SK-N-SH treated with all-trans-retinoic acid at 6 μM for 48 hours (cell line): ENCODE data around the gene PRDM15.

Source experiments
- ATAC-seq: fragments of 200-7000 bp; cut with Tn5 transposase; 3 replicates; pipeline ENCODE4 v1.9.1; 2020; ENCODE audit warnings: mild to moderate bottlenecking, moderate library complexity
- ARNTL ChIP-seq: fragments of 450-650 bp; formaldehyde crosslinking; IDR thresholded peaks from 2 replicates; pipeline ENCODE4 v1.5.0; 2020; ENCODE audit warnings: low read depth, mild to moderate bottlenecking, moderate library complexity, borderline replicate concordance
- BACH2 ChIP-seq: fragments of 250-450 bp; sonication (Bioruptor Pico); IDR thresholded peaks from 2 replicates; pipeline ENCODE4 v1.9.0; 2021; ENCODE audit warnings: mild to moderate bottlenecking, borderline replicate concordance
- CSDC2 ChIP-seq: fragments of 250-450 bp; sonication (Bioruptor Pico); IDR thresholded peaks from 2 replicates; pipeline ENCODE4 v1.5.0; 2020; ENCODE audit warnings: mild to moderate bottlenecking, moderate library complexity
- ISL1 ChIP-seq: fragments of 250-450 bp; sonication (Bioruptor Pico); IDR thresholded peaks from 2 replicates; pipeline ENCODE4 v2.1.2; 2022; ENCODE audit warnings: mild to moderate bottlenecking, moderate library complexity
- OSR1 ChIP-seq: fragments of 250-450 bp; sonication (Bioruptor Pico); IDR thresholded peaks from 2 replicates; pipeline ENCODE4 v1.8.0; 2022; ENCODE audit warnings: moderate library complexity, mild to moderate bottlenecking, inconsistent platforms
- PPARA ChIP-seq: fragments of 250-450 bp; sonication (Bioruptor Pico); IDR thresholded peaks from 2 replicates; pipeline ENCODE4 v1.5.0; 2020; ENCODE audit warnings: mild to moderate bottlenecking, borderline replicate concordance
- RARB ChIP-seq: fragments of 250-450 bp; sonication (Bioruptor Pico); IDR thresholded peaks from 2 replicates; pipeline ENCODE4 v1.8.0; 2021; ENCODE audit warnings: mild to moderate bottlenecking, moderate library complexity
- SNAI2 ChIP-seq: fragments of 250-450 bp; sonication (Bioruptor Pico); IDR thresholded peaks from 2 replicates; pipeline ENCODE4 v1.5.0; 2020; ENCODE audit warnings: mild to moderate bottlenecking, moderate library complexity
- TCF4 ChIP-seq: fragments of 250-450 bp; sonication (Bioruptor Pico); IDR thresholded peaks from 2 replicates; pipeline ENCODE4 v1.8.0; 2021; ENCODE audit warnings: mild to moderate bottlenecking, moderate library complexity, borderline replicate concordance
- TOX ChIP-seq: fragments of 250-450 bp; sonication (Bioruptor Pico); IDR thresholded peaks from 2 replicates; pipeline ENCODE4 v1.8.0; 2021; ENCODE audit warnings: mild to moderate bottlenecking, moderate library complexity, borderline replicate concordance
- ZC3H10 ChIP-seq: fragments of 250-450 bp; sonication (Bioruptor Pico); IDR thresholded peaks from 2 replicates; pipeline ENCODE4 v1.5.1; 2021; ENCODE audit warnings: mild to moderate bottlenecking, moderate library complexity
- ZFP3 ChIP-seq: fragments of 250-450 bp; sonication (Bioruptor Pico); IDR thresholded peaks from 2 replicates; pipeline ENCODE4 v1.5.0; 2020; ENCODE audit warnings: mild to moderate bottlenecking, moderate library complexity
- ZFP30 ChIP-seq: fragments of 450-650 bp; formaldehyde crosslinking; IDR thresholded peaks from 2 replicates; pipeline ENCODE4 v1.5.0; 2022; ENCODE audit warnings: mild to moderate bottlenecking, moderate library complexity
- ZNF565 ChIP-seq: fragments of 450-650 bp; formaldehyde crosslinking; conservative IDR thresholded peaks from 2 replicates; pipeline ENCODE4 v1.5.0; 2020; ENCODE audit warnings: low read depth, mild to moderate bottlenecking, moderate library complexity
- ZNF8 ChIP-seq: fragments of 450-650 bp; formaldehyde crosslinking; IDR thresholded peaks from 2 replicates; pipeline ENCODE4 v1.5.0; 2020; ENCODE audit warnings: mild to moderate bottlenecking, moderate library complexity
- TF ChIP-seq, protein P1 (sequence below): fragments of 250-450 bp; sonication (Bioruptor Pico); IDR thresholded peaks from 2 replicates; pipeline ENCODE4 v1.5.1; 2020; ENCODE audit warnings: low read depth, mild to moderate bottlenecking, moderate library complexity
- TF ChIP-seq, protein P2 (sequence below): fragments of 250-450 bp; sonication (Bioruptor Pico); IDR thresholded peaks from 2 replicates; pipeline ENCODE4 v1.5.0; 2020; ENCODE audit warnings: mild to moderate bottlenecking, moderate library complexity
- TF ChIP-seq, protein P3 (sequence below): fragments of 250-450 bp; sonication (Bioruptor Pico); IDR thresholded peaks from 2 replicates; pipeline ENCODE4 v1.5.1; 2021; ENCODE audit warnings: mild to moderate bottlenecking, moderate library complexity
- TF ChIP-seq, protein P4 (sequence below): fragments of 250-450 bp; sonication (Bioruptor Pico); IDR thresholded peaks from 2 replicates; pipeline ENCODE4 v1.8.0; 2020; ENCODE audit warnings: mild to moderate bottlenecking, moderate library complexity, borderline replicate concordance

The PRDM15 gene

DNA sequence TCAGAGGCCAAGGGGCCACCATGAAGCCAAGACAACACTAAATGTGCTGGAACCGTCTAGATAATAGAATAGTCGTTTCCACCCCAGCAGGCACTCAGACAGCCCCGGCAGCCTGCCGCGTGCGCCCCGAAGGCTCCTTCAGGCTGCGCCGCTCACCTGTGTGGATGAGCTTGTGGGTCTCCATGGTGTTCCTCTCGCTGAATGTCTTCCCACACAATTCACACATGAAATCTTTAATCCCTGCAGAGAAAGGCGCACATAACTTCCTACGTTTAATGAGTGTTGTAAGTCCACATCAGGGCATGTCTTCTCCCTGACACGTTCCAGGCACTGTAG, 68.6 kb downstream of the PRDM15 start:
- no peak for TF ChIP-seq ZFP30
- TF ChIP-seq, protein P1, sequence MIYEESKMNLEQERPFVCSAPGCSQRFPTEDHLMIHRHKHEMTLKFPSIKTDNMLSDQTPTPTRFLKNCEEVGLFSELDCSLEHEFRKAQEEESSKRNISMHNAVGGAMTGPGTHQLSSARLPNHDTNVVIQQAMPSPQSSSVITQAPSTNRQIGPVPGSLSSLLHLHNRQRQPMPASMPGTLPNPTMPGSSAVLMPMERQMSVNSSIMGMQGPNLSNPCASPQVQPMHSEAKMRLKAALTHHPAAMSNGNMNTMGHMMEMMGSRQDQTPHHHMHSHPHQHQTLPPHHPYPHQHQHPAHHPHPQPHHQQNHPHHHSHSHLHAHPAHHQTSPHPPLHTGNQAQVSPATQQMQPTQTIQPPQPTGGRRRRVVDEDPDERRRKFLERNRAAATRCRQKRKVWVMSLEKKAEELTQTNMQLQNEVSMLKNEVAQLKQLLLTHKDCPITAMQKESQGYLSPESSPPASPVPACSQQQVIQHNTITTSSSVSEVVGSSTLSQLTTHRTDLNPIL, result no peak
- TF ChIP-seq, protein P2, sequence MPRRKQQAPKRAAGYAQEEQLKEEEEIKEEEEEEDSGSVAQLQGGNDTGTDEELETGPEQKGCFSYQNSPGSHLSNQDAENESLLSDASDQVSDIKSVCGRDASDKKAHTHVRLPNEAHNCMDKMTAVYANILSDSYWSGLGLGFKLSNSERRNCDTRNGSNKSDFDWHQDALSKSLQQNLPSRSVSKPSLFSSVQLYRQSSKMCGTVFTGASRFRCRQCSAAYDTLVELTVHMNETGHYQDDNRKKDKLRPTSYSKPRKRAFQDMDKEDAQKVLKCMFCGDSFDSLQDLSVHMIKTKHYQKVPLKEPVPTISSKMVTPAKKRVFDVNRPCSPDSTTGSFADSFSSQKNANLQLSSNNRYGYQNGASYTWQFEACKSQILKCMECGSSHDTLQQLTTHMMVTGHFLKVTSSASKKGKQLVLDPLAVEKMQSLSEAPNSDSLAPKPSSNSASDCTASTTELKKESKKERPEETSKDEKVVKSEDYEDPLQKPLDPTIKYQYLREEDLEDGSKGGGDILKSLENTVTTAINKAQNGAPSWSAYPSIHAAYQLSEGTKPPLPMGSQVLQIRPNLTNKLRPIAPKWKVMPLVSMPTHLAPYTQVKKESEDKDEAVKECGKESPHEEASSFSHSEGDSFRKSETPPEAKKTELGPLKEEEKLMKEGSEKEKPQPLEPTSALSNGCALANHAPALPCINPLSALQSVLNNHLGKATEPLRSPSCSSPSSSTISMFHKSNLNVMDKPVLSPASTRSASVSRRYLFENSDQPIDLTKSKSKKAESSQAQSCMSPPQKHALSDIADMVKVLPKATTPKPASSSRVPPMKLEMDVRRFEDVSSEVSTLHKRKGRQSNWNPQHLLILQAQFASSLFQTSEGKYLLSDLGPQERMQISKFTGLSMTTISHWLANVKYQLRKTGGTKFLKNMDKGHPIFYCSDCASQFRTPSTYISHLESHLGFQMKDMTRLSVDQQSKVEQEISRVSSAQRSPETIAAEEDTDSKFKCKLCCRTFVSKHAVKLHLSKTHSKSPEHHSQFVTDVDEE, result no peak
- no peak for TF ChIP-seq ZNF8
- TF ChIP-seq ISL1 (CRISPR knock-in tag), result no peak
- no peak for TF ChIP-seq ZNF565 (CRISPR knock-in tag)
- no peak for TF ChIP-seq RARB (CRISPR knock-in tag)
- no peak for TF ChIP-seq ZC3H10 (CRISPR knock-in tag)
- no peak for TF ChIP-seq PPARA (CRISPR knock-in tag)
- no peak for TF ChIP-seq ARNTL (CRISPR knock-in tag)
- TF ChIP-seq TOX (CRISPR knock-in tag), result no peak
- no peak for TF ChIP-seq SNAI2 (CRISPR knock-in tag)
- TF ChIP-seq, protein P3, sequence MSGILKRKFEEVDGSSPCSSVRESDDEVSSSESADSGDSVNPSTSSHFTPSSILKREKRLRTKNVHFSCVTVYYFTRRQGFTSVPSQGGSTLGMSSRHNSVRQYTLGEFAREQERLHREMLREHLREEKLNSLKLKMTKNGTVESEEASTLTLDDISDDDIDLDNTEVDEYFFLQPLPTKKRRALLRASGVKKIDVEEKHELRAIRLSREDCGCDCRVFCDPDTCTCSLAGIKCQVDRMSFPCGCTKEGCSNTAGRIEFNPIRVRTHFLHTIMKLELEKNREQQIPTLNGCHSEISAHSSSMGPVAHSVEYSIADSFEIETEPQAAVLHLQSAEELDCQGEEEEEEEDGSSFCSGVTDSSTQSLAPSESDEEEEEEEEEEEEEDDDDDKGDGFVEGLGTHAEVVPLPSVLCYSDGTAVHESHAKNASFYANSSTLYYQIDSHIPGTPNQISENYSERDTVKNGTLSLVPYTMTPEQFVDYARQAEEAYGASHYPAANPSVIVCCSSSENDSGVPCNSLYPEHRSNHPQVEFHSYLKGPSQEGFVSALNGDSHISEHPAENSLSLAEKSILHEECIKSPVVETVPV (CRISPR knock-in tag), result no peak
- no peak for ATAC-seq

DNA sequence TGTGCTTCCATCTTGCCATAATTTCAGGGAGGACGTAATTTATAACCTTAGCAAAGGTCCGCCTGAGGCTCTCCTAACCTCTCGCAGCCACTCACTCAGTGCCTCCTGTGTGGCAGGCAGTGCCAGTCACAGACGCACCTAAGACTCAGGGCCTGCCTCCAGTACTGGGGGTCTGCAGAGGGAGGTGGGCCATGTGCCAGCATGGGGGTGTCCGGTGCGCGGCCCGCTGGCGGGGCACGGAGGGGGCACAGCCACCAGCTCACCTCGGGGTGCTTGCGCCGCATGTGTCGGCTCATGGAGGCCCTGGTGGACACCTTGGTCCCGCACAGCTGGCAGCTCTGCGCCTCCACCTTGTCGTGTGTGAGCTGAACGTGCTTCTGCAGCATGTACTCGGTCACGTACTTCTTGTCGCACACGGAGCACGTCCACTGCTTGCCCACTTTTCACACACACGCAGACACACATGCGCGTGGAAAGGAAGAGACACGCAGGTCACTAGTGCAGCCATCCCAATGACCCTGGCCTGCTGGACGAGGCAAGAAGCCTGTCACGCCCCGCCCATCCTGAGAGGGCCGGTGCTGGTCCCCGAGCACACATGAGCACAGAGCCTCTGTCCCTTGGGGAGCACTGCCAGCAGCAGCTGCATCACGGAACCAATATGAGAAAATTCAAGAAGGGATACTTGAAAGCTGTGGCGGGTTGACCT, 69.1 kb downstream of the PRDM15 start:
- no peak for ATAC-seq
- TF ChIP-seq, protein P3 (CRISPR knock-in tag), result no peak
- TF ChIP-seq TOX (CRISPR knock-in tag) (no peak), ISL1 (CRISPR knock-in tag) (no peak)
- TF ChIP-seq, protein P4, sequence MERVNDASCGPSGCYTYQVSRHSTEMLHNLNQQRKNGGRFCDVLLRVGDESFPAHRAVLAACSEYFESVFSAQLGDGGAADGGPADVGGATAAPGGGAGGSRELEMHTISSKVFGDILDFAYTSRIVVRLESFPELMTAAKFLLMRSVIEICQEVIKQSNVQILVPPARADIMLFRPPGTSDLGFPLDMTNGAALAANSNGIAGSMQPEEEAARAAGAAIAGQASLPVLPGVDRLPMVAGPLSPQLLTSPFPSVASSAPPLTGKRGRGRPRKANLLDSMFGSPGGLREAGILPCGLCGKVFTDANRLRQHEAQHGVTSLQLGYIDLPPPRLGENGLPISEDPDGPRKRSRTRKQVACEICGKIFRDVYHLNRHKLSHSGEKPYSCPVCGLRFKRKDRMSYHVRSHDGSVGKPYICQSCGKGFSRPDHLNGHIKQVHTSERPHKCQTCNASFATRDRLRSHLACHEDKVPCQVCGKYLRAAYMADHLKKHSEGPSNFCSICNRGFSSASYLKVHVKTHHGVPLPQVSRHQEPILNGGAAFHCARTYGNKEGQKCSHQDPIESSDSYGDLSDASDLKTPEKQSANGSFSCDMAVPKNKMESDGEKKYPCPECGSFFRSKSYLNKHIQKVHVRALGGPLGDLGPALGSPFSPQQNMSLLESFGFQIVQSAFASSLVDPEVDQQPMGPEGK (CRISPR knock-in tag), result no peak

DNA sequence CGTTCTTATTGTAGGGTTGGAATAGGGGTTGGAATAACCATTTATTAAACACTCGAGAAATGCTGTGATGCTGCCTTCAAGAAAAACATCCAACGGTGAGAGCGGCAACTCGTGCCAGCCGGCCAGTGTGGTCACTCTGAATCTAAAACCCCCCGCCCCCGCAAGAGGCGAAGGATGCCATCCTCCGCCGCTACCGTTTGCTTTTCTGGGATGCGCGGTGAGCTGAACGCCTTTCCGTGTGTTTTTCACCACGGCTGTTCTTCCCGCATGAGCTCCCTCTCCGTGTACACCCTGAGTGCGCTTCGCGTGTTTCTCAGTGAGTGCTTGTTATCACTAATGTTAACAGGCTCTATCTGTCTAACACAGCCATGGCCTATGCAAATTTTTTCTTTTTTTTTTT, 70.3 kb downstream of the PRDM15 start:
- TF ChIP-seq ARNTL (CRISPR knock-in tag), result no peak
- TF ChIP-seq, protein P3 (CRISPR knock-in tag), result no peak
- no peak for TF ChIP-seq ZFP3 (CRISPR knock-in tag)
- TF ChIP-seq OSR1 (CRISPR knock-in tag), result no peak
- no peak for TF ChIP-seq ISL1 (CRISPR knock-in tag)
- no peak for TF ChIP-seq CSDC2 (CRISPR knock-in tag)
- TF ChIP-seq ZC3H10 (CRISPR knock-in tag), result no peak
- no peak for TF ChIP-seq SNAI2 (CRISPR knock-in tag)
- TF ChIP-seq, protein P4 (CRISPR knock-in tag), result no peak
- no peak for TF ChIP-seq TCF4
- no peak for TF ChIP-seq BACH2 (CRISPR knock-in tag)
- no peak for TF ChIP-seq ZFP30
- ATAC-seq, result no peak
